ENCODE results near the gene MRPL17.

The MRPL17 gene

GRCh38 chr11:6653656-6654055 lies 29.5 kb downstream of the MRPL17 start:
- no peak overlapping the region for H3K4me3 ChIP-seq (ENCODE audit: low read length, poor library complexity, severe bottlenecking)
- H3K79me2 ChIP-seq (ENCODE audit: insufficient read depth, low read length): no peaks in the 10 kb centered on the region
- H3F3A ChIP-seq (ENCODE audit: low read depth): no peaks in the 10 kb centered on the region
- H3K4me1 ChIP-seq (ENCODE audit: insufficient read depth, low read length, poor library complexity, severe bottlenecking): no peaks in the 10 kb centered on the region
- no peak for TF ChIP-seq EZH2phosphoT487 (IDR thresholded peaks at IDR 0.05; ENCODE audit: borderline replicate concordance)
- TF ChIP-seq, protein P1, sequence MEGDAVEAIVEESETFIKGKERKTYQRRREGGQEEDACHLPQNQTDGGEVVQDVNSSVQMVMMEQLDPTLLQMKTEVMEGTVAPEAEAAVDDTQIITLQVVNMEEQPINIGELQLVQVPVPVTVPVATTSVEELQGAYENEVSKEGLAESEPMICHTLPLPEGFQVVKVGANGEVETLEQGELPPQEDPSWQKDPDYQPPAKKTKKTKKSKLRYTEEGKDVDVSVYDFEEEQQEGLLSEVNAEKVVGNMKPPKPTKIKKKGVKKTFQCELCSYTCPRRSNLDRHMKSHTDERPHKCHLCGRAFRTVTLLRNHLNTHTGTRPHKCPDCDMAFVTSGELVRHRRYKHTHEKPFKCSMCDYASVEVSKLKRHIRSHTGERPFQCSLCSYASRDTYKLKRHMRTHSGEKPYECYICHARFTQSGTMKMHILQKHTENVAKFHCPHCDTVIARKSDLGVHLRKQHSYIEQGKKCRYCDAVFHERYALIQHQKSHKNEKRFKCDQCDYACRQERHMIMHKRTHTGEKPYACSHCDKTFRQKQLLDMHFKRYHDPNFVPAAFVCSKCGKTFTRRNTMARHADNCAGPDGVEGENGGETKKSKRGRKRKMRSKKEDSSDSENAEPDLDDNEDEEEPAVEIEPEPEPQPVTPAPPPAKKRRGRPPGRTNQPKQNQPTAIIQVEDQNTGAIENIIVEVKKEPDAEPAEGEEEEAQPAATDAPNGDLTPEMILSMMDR (conservative IDR thresholded peaks at IDR 0.05; ENCODE audit: low read length): no peak
- no peak overlapping the region for H2AFZ ChIP-seq (ENCODE audit: low read length)
- H3K9ac ChIP-seq (ENCODE audit: low read depth, low read length, poor library complexity, severe bottlenecking): no peak overlapping the region
- H3K27me3 ChIP-seq (ENCODE audit: insufficient read depth, low read length, poor library complexity, severe bottlenecking): no peaks in the 10 kb centered on the region
- H4K20me1 ChIP-seq (ENCODE audit: insufficient read depth, low read length, poor library complexity, severe bottlenecking): no peaks in the 10 kb centered on the region
- no peaks in the 10 kb centered on the region for H3K9me3 ChIP-seq (ENCODE audit: insufficient read depth, low read depth, low read length)
- no peak overlapping the region for H3K4me2 ChIP-seq (ENCODE audit: low read depth, low read length, poor library complexity, severe bottlenecking)
- H3K36me3 ChIP-seq (ENCODE audit: insufficient read depth, low read length): no peaks in the 10 kb centered on the region
- H3K9me2 ChIP-seq (replicated peaks; ENCODE audit: low read depth, low read length): no peaks in the 10 kb centered on the region

DNA sequence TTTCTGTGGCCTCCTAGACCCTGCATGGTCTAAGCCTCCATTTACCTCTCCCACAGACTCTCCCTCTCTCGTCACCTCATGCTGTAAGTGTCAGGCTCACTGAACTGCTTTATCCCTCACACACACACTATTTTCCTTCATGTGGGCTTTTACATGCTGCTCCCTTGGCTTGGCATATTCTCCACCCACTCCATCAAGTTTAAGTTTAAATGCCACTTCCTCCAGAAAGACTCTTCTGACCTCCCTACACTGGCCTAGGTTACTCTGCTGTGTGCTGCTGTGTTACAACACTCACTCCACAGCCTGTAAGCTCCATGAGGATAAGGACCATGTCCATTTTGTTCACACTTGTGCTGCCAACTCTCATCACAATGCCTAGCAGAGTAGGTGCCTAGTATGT lies 30.0 kb downstream of the MRPL17 start:
- H3K27me3 ChIP-seq (ENCODE audit: insufficient read depth, low read length, poor library complexity, severe bottlenecking): no peaks in the 10 kb centered on the region
- TF ChIP-seq, protein P1 (conservative IDR thresholded peaks at IDR 0.05; ENCODE audit: low read length): no peak
- TF ChIP-seq EZH2phosphoT487 (IDR thresholded peaks at IDR 0.05; ENCODE audit: borderline replicate concordance): no peak
- H3K4me1 ChIP-seq (ENCODE audit: insufficient read depth, low read length, poor library complexity, severe bottlenecking): peaks cover under 1% of the 10 kb centered on the region

GRCh38 chr11:6652182-6652581 lies 31.0 kb downstream of the MRPL17 start:
- Histone ChIP-seq H3F3A (ENCODE audit: low read depth) (no peaks in the 10 kb centered on the region), H4K20me1 (ENCODE audit: insufficient read depth, low read length, poor library complexity, severe bottlenecking) (no peaks in the 10 kb centered on the region), H3K27me3 (ENCODE audit: insufficient read depth, low read length, poor library complexity, severe bottlenecking) (no peaks in the 10 kb centered on the region), H3K9me2 (replicated peaks; ENCODE audit: low read depth, low read length) (no peaks in the 10 kb centered on the region), H3K4me1 (ENCODE audit: insufficient read depth, low read length, poor library complexity, severe bottlenecking) (peaks cover 9% of the 10 kb centered on the region), H3K79me2 (ENCODE audit: insufficient read depth, low read length) (no peaks in the 10 kb centered on the region), H3K36me3 (ENCODE audit: insufficient read depth, low read length) (no peaks in the 10 kb centered on the region), H2AFZ (ENCODE audit: low read length) (no peak overlapping the region), H3K4me3 (ENCODE audit: low read length, poor library complexity, severe bottlenecking) (no peak overlapping the region), H3K9ac (ENCODE audit: low read depth, low read length, poor library complexity, severe bottlenecking) (no peak overlapping the region), H3K4me2 (ENCODE audit: low read depth, low read length, poor library complexity, severe bottlenecking) (no peak overlapping the region), H3K9me3 (ENCODE audit: insufficient read depth, low read depth, low read length) (no peaks in the 10 kb centered on the region)
- TF ChIP-seq, protein P1 (conservative IDR thresholded peaks at IDR 0.05; ENCODE audit: low read length): no peak
- no peak for TF ChIP-seq EZH2phosphoT487 (IDR thresholded peaks at IDR 0.05; ENCODE audit: borderline replicate concordance)

More for the DNA sequence above, 30.0 kb downstream of the MRPL17 start:
- Histone ChIP-seq H3F3A (ENCODE audit: low read depth) (no peaks in the 10 kb centered on the region), H3K9me2 (replicated peaks; ENCODE audit: low read depth, low read length) (no peaks in the 10 kb centered on the region), H3K4me3 (ENCODE audit: low read length, poor library complexity, severe bottlenecking) (no peak overlapping the region), H4K20me1 (ENCODE audit: insufficient read depth, low read length, poor library complexity, severe bottlenecking) (no peaks in the 10 kb centered on the region), H3K9ac (ENCODE audit: low read depth, low read length, poor library complexity, severe bottlenecking) (no peak overlapping the region), H3K9me3 (ENCODE audit: insufficient read depth, low read depth, low read length) (no peaks in the 10 kb centered on the region), H2AFZ (ENCODE audit: low read length) (no peak overlapping the region), H3K4me2 (ENCODE audit: low read depth, low read length, poor library complexity, severe bottlenecking) (no peak overlapping the region), H3K79me2 (ENCODE audit: insufficient read depth, low read length) (no peaks in the 10 kb centered on the region), H3K36me3 (ENCODE audit: insufficient read depth, low read length) (no peaks in the 10 kb centered on the region)

Measured in Loucy (cell line).